G401.6 (cell line): Measurements from ENCODE around the gene GRPEL2.

ENCODE experiments used
- FAIRE-seq: peaks from 2 replicates; lab custom pipeline; 2012; peaks lifted over from hg19 to GRCh38; lab: Jason Lieb, UNC

Gene GRPEL2

DNA sequence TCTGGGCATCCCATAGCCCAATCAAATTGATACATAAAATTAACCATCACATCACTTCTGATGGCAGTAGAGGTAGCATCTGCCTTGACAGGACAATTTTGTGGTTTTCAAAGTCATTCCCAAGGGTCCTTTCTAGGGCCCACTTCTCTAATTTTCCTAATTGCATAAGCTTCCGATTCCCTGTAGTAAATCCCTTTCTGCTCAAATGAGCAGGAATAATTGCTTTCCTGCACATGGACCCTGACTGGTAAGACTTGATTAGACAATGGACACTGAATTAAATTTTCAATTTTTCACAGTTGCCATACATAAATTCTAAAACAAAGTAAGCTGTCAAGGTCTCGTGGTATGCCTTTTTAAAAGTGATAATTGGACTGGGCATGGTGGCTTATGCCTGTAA, 55.8 kb downstream of the GRPEL2 start:
- no peak for FAIRE-seq

DNA sequence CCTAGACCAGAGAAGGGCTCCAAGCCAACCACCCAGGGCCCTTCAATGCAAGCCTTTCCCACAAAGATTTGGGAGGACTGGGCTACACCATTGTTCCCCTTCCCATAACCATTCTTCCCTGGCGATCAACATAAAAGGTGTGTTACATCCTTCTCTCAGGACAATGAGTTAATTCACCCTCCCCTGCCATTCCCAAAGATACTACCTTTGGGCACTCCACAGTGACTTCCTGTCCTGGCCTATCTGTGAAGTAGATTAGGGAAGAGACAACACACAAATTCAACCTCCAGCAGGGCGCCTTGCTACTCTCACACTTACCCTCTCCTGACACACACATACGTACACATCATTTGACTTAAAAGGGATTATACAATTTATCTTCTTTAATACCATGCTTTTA, 57.0 kb downstream of the GRPEL2 start:
- no peak for FAIRE-seq
